Body of pancreas (tissue), 4 donors: Measurements from ENCODE around the gene HARBI1.

ENCODE experiments used
- POLR2A ChIP-seq, 3 donors: fragments of 450-650 bp; IDR thresholded peaks; one replicate each; pipeline ENCODE4 v1.6.1; 2016; ENCODE audit warnings: antibody characterized with exemption in 3 of 3, mild to moderate bottlenecking in 2 of 3
- TF ChIP-seq, protein P1 (sequence below), 7 experiments: fragments of 450-650 bp in 4 of 7; fragments of 200-600 bp in 3 of 7; sonication (generic) in 3 of 7; IDR thresholded peaks; one replicate each; pipeline ENCODE4 v1.5.1; 2016 to 2019; ENCODE audit warnings: antibody characterized with exemption in 7 of 7

- TF ChIP-seq, protein P1, sequence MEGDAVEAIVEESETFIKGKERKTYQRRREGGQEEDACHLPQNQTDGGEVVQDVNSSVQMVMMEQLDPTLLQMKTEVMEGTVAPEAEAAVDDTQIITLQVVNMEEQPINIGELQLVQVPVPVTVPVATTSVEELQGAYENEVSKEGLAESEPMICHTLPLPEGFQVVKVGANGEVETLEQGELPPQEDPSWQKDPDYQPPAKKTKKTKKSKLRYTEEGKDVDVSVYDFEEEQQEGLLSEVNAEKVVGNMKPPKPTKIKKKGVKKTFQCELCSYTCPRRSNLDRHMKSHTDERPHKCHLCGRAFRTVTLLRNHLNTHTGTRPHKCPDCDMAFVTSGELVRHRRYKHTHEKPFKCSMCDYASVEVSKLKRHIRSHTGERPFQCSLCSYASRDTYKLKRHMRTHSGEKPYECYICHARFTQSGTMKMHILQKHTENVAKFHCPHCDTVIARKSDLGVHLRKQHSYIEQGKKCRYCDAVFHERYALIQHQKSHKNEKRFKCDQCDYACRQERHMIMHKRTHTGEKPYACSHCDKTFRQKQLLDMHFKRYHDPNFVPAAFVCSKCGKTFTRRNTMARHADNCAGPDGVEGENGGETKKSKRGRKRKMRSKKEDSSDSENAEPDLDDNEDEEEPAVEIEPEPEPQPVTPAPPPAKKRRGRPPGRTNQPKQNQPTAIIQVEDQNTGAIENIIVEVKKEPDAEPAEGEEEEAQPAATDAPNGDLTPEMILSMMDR (IDR thresholded peaks at IDR 0.05) = no peak
- TF ChIP-seq POLR2A (IDR thresholded peaks at IDR 0.05) = no peak
These were observed 44.8 kb upstream of the HARBI1 start for GRCh38 chr11:46661836-46662235.
